Measurements from ENCODE around the gene KCNC3. TPM values are rescaled to one million over a fixed set of nuclear protein-coding genes. Genes with fewer than 3 reads are reported as not detected.
"Not testable (repeated sequence)": the region's sequence is repeated elsewhere in the genome, so short reads cannot be mapped to it uniquely, and the experiment has no call there.

The KCNC3 gene
- total and polyA plus RNA-seq, 2 experiments from 2014 or later: 1.3 to 3.4 TPM

- Histone ChIP-seq H3K4me1 (ENCODE audit: insufficient read depth) (peaks cover 27% of the 10 kb centered on the region), H3K4me3 (peak overlapping the region; percentile 88), H3K36me3 (ENCODE audit: insufficient read depth) (no peaks in the 10 kb centered on the region), H3K9me2 (ENCODE audit: insufficient read depth) (0 out of 2 replicates have a peak, but pooled peaks cover 3% of the 10 kb centered on the region), H3K79me2 (replicated peaks; ENCODE audit: insufficient read depth) (peaks cover 16% of the 10 kb centered on the region), H4K20me1 (replicated peaks; ENCODE audit: insufficient read depth) (peaks cover 13% of the 10 kb centered on the region; the same call in 1 of the 2 replicates), H3K4me2 (peak overlapping the region; percentile 98), H3K27me3 (ENCODE audit: insufficient read depth) (peaks cover 25% of the 10 kb centered on the region), H3F3A (replicated peaks; ENCODE audit: low read depth) (peaks cover 24% of the 10 kb centered on the region), H3K27ac (ENCODE audit: low read depth) (peak overlapping the region; percentile 90), H2AFZ (0 out of 2 replicates have a peak overlapping the region, but pooled peaks have one; percentile 75)
- Mint-ChIP-seq H3K27me3 (ENCODE audit: insufficient read depth, low read depth, poor library complexity) (peaks cover 18% of the 10 kb centered on the region), H3K36me3 (ENCODE audit: low read depth) (peaks cover 55% of the 10 kb centered on the region), H3K9me3 (peaks cover 83% of the 10 kb centered on the region), H3K4me3 (no peak overlapping the region; the same call in 2 of the 3 replicates), H3K4me1 (no peaks in the 10 kb centered on the region), H3K27ac (no peak overlapping the region)
- TF ChIP-seq ZNF462 (CRISPR knock-in tag; IDR thresholded peaks at IDR 0.05) (no peak), POLR2AphosphoS5 (IDR thresholded peaks at IDR 0.05; ENCODE audit: low read depth) (peak; percentile 77)
- peak; percentile 96 for DNase-seq (ENCODE audit: low spot score)
- peak; percentile 29; the same call in 2 of the 3 replicates for ATAC-seq
Observed at GRCh38 chr19:50330365-50331078, 1.3 kb upstream of the KCNC3 start.

DNA sequence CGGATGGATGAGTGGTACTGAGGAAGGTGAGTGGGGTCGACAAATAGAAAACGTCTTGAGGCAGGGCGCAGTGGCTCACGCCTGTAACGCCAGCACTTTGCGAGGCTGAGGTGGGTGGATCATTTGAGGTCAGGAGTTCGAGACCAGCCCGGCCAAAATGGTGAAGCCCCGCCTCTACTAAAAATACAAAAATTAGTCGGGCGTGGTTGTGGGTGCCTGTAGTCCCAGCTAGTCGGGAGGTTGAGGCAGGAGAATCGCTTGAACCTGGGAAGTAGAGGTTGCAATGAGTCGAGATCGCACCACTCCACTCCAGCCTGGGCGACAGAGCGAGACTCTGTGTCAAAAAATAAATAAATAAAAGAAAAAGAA, 733 bp upstream of the KCNC3 start:
- H3K4me2 ChIP-seq: peak overlapping the region; percentile 98
- not testable (repeated sequence) for H3K36me3 ChIP-seq (ENCODE audit: insufficient read depth); ATAC-seq; H3K4me3 Mint-ChIP-seq; H3K9me2 ChIP-seq (ENCODE audit: insufficient read depth); DNase-seq (ENCODE audit: low spot score); H3K27ac Mint-ChIP-seq; H3K4me1 Mint-ChIP-seq
- peaks cover 25% of the 10 kb centered on the region for H3K27me3 ChIP-seq (ENCODE audit: insufficient read depth)
- peak overlapping the region; percentile 88 for H3K4me3 ChIP-seq
- H2AFZ ChIP-seq: 0 out of 2 replicates have a peak overlapping the region, but pooled peaks have one; percentile 75
- H3K27me3 Mint-ChIP-seq (ENCODE audit: insufficient read depth, low read depth, poor library complexity): peaks cover 21% of the 10 kb centered on the region
- peaks cover 13% of the 10 kb centered on the region; the same call in 1 of the 2 replicates for H4K20me1 ChIP-seq (replicated peaks; ENCODE audit: insufficient read depth)
- peaks cover 32% of the 10 kb centered on the region for H3K4me1 ChIP-seq (ENCODE audit: insufficient read depth)
- peak overlapping the region; percentile 90 for H3K27ac ChIP-seq (ENCODE audit: low read depth)
- H3K36me3 Mint-ChIP-seq (ENCODE audit: low read depth): peaks cover 52% of the 10 kb centered on the region
- H3K79me2 ChIP-seq (replicated peaks; ENCODE audit: insufficient read depth): peaks cover 16% of the 10 kb centered on the region
- H3K9me3 Mint-ChIP-seq: peaks cover 80% of the 10 kb centered on the region
- peaks cover 24% of the 10 kb centered on the region for H3F3A ChIP-seq (replicated peaks; ENCODE audit: low read depth)
